ENCODE data around the gene ARMC9.

- no peak for TF ChIP-seq ZFP30 (CRISPR knock-in tag; IDR thresholded peaks at IDR 0.05)
- TF ChIP-seq PATZ1 (CRISPR knock-in tag; IDR thresholded peaks at IDR 0.05; ENCODE audit: borderline replicate concordance), result no peak
- no peak for TF ChIP-seq ZFP3 (CRISPR knock-in tag; IDR thresholded peaks at IDR 0.05)
- no peak for TF ChIP-seq ZC3H10 (CRISPR knock-in tag; IDR thresholded peaks at IDR 0.05)
- TF ChIP-seq RARB (CRISPR knock-in tag; IDR thresholded peaks at IDR 0.05), result no peak
Measured at GRCh38 chr2:231219289-231219688, 20.9 kb downstream of the ARMC9 start.
